Erythroblast (primary cell): ENCODE data around the gene PDE7B.
"Not testable (repeated sequence)": the region's sequence is repeated elsewhere in the genome, so short reads cannot be mapped to it uniquely, and the experiment has no call there.

ENCODE experiments used
- GATA1 ChIP-seq: IDR thresholded peaks from 2 replicates; pipeline ENCODE4 v1.6.1; 2011; ENCODE audit warnings: low read depth, mild to moderate bottlenecking, control low read depth, low read length, moderate library complexity
- POLR2A ChIP-seq: IDR thresholded peaks from 2 replicates; pipeline ENCODE4 v1.6.1; 2011; ENCODE audit warnings: mild to moderate bottlenecking, low read length

- TF ChIP-seq POLR2A, GATA1: not testable (repeated sequence)
These were observed 287.6 kb downstream of the PDE7B start for GRCh38 chr6:136139111-136139510.
